Endothelial cell of umbilical vein (primary cell): Measurements from ENCODE around the gene CBL. TPM values are rescaled to one million over a fixed set of nuclear protein-coding genes. Genes with fewer than 3 reads are reported as not detected.

Source experiments
- BruUV-seq: library from RNA; stranded (reverse); fragments of 400-500 nt; replicated peaks from 2 replicates; lab custom pipeline; 2021; lab: Mats Ljungman, UMichigan
- CTCF ChIA-PET: fragments of 300-600, 350-600 bp; sonication (Branson Sonifier 250); formaldehyde crosslinking; loops from one replicate; lab custom pipeline; 2021; ENCODE audit warnings: antibody characterized with exemption, inconsistent platforms; lab: Charles Lee
- POLR2A ChIA-PET: fragments of 300-600, 350-600 bp; sonication (Branson Sonifier 250); formaldehyde crosslinking; loops from one replicate; lab custom pipeline; 2021; ENCODE audit warnings: antibody characterized with exemption, inconsistent platforms; lab: Charles Lee
- DNase-seq: peaks from one replicate; pipeline ENCODE4 v3.0.0-alpha.2; 2011; ENCODE audit warnings: low read depth, low spot score
- FAIRE-seq: peaks from 2 replicates; lab custom pipeline; 2011; peaks lifted over from hg19 to GRCh38; lab: Jason Lieb, UNC
- H2AFZ ChIP-seq: 2 replicates; pipeline ENCODE4 v1.6.0; 2012; ENCODE audit warnings: low read depth, low read length, control low read depth, inconsistent platforms
- H3K27ac ChIP-seq: 2 replicates; pipeline ENCODE4 v1.5.1; 2011; ENCODE audit warnings: low read depth, mild to moderate bottlenecking, control low read depth, low read length, moderate library complexity; ENCODE audit not compliant: insufficient read depth
- H3K27me3 ChIP-seq, 2 experiments: 2 replicates each; pipeline versions ENCODE4 v1.6.0 to v1.6.1; 2011; ENCODE audit warnings: low read length in 2 of 2, mixed read lengths in 1 of 2; ENCODE audit not compliant: control insufficient read depth in 2 of 2, insufficient read depth in 2 of 2
- H3K36me3 ChIP-seq, 2 experiments: 2 replicates in 1 of 2; 3 replicates in 1 of 2; pipeline ENCODE4 v1.5.1; 2011; ENCODE audit warnings: low read length in 2 of 2, mild to moderate bottlenecking in 1 of 2, moderate library complexity in 1 of 2; ENCODE audit not compliant: control insufficient read depth in 2 of 2, insufficient read depth in 2 of 2; ENCODE audit errors: extremely low read depth in 1 of 2
- H3K4me1 ChIP-seq: 3 replicates; pipeline ENCODE4 v1.5.1; 2011; ENCODE audit warnings: mild to moderate bottlenecking, low read length; ENCODE audit not compliant: control insufficient read depth, insufficient read depth; ENCODE audit errors: extremely low read depth
- H3K4me2 ChIP-seq: 2 replicates; pipeline ENCODE4 v1.6.1; 2011; ENCODE audit warnings: low read length, control low read depth, mixed read lengths; ENCODE audit not compliant: insufficient read depth
- H3K4me3 ChIP-seq, 3 experiments: fragments of 200-600 bp in 1 of 3; sonication (generic), shearing (Covaris generic) in 1 of 3; replicated peaks in 1 of 3; 2 replicates each; pipeline ENCODE4 v1.5.1; 2011 to 2016; ENCODE audit warnings: control low read depth in 3 of 3, low read length in 3 of 3, mild to moderate bottlenecking in 2 of 3, inconsistent platforms in 1 of 3, low read depth in 1 of 3, moderate library complexity in 1 of 3; ENCODE audit not compliant: insufficient read depth in 1 of 3
- H3K79me2 ChIP-seq: 2 replicates; pipeline ENCODE4 v1.6.0; 2012; ENCODE audit warnings: low read length, inconsistent platforms; ENCODE audit not compliant: control insufficient read depth, insufficient read depth
- H3K9ac ChIP-seq: replicated peaks from 2 replicates; pipeline ENCODE3; 2011; ENCODE audit warnings: low read length, control low read depth; ENCODE audit not compliant: insufficient read depth; ENCODE audit errors: extremely low read depth
- H3K9me1 ChIP-seq: replicated peaks from 3 replicates; pipeline ENCODE4 v1.6.0; 2011; ENCODE audit warnings: mild to moderate bottlenecking, low read length; ENCODE audit not compliant: control insufficient read depth, insufficient read depth; ENCODE audit errors: extremely low read depth
- H3K9me3 ChIP-seq: replicated peaks from 2 replicates; pipeline ENCODE4 v1.5.1; 2012; ENCODE audit warnings: low read length, inconsistent platforms; ENCODE audit not compliant: control insufficient read depth, insufficient read depth
- H4K20me1 ChIP-seq: replicated peaks from 2 replicates; pipeline ENCODE3; 2011; ENCODE audit warnings: mild to moderate bottlenecking, low read length; ENCODE audit not compliant: control insufficient read depth, insufficient read depth; ENCODE audit errors: extremely low read depth
- CTCF ChIP-seq, 2 donors: IDR thresholded peaks; 1 replicate in 1 of 2; 2 replicates in 1 of 2; pipeline ENCODE4 v1.5.1; 2011; ENCODE audit warnings: low read length in 2 of 2, mild to moderate bottlenecking in 2 of 2, moderate library complexity in 2 of 2, control low read depth in 1 of 2, inconsistent platforms in 1 of 2, low read depth in 1 of 2; ENCODE audit not compliant: insufficient read depth in 1 of 2; ENCODE audit errors: extremely low read depth in 1 of 2
- GATA2 ChIP-seq: IDR thresholded peaks from 2 replicates; pipeline ENCODE4 v1.7.0; 2011; ENCODE audit warnings: low read depth, mild to moderate bottlenecking, moderate library complexity, mixed read lengths, low read length; ENCODE audit not compliant: insufficient read length, insufficient read depth
- POLR2A ChIP-seq: IDR thresholded peaks from 2 replicates; pipeline ENCODE4 v1.6.1; 2012; ENCODE audit warnings: low read depth, mild to moderate bottlenecking, control low read depth, low read length
- POLR2AphosphoS5 ChIP-seq: IDR thresholded peaks from 2 replicates; pipeline ENCODE4 v1.6.1; 2012; ENCODE audit warnings: low read depth, mild to moderate bottlenecking, control low read depth, low read length, moderate library complexity; ENCODE audit not compliant: insufficient read depth
- dilution Hi-C: fragments of 300-500 bp; cut with MboI; formaldehyde crosslinking; loops from one replicate; pipeline ENCODE4 v1.15.0; 2019; ENCODE audit warnings: low sequenced_read_pairs; ENCODE audit not compliant: extremely low pct_ligation_motif_present
- intact Hi-C: fragments of 100-400 bp; cut with micrococcal nuclease; formaldehyde crosslinking; loops from one replicate; pipeline ENCODE4 v1.10.0; 2022
- polyA plus RNA-seq, 4 experiments: library from polyadenylated mRNA; depleted of rRNA in 3 of 4; stranded (reverse) in 3 of 4; unstranded in 1 of 4; fragments of >200 nt; gene quantifications; 2 replicates each; pipeline versions ENCODE4 v1.2.1 to v1.2.3, GENCODE V29; 2011 to 2012; ENCODE audit warnings: missing spikeins in 1 of 4
- total RNA-seq: library from RNA; stranded (reverse); gene quantifications from 2 replicates; pipeline ENCODE4 v1.2.3, GENCODE V29; 2021
- TF ChIP-seq, protein P1 (sequence below): IDR thresholded peaks from 2 replicates; pipeline ENCODE4 v1.6.1; 2011; ENCODE audit not compliant: insufficient read depth, insufficient read length

CBL gene
- total and polyA plus RNA-seq, 2 donors (not counting 3 experiments of a cell fraction or from before 2014, with no cell fraction given): 15.5 to 41.5 TPM

DNA sequence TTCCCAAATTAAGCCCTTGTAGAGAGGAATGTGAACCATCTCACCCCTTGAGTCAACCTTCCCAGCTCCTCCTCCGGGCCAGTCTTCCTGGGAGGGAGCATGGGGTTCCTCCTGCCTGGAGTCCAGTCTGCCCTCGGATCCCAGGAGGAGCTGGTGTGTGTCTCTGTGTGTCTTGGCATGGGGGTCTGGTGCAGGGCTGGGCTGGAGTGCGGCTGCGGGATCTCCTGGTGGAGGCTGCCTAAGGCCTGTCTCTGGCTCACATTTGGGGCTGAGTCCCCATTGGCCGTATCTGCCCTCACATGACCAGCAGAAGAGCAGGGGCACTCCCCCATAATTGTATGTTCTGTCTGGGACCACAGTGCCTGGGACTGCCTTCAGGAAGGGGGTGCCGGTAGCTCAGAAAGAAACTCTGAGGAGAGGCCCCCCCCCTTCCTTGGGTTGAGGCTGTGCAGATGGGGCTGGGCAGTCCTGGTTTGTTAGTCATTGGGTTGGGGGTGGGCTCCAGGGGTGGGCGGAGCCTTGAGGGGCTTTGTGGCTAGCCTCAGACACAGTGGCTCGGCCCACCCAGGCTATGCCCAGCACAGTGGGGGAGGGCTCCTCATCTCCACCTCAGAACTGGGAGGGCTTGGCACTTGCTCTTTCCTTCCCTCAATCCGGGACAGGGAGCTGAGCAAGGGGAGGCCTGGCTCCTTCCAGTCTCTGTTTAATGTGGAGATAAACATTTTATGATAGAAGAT is 131.6 kb downstream of the CBL start:
- DNase-seq (peak; percentile 77), FAIRE-seq (peak; percentile 35)
- H3K27ac ChIP-seq: no peak overlapping the region
- POLR2A ChIA-PET: interaction anchor here (0.6 to 2.3 kb wide), 11 partner anchors 15 to 717 kb away, joined by 3 to 18 read pairs (median 6); partner anchors contain the start of gene MCAM
- peaks cover 0 to 2% of the 10 kb centered on the region in 2 experiments for H3K36me3 ChIP-seq
- H3K4me2 ChIP-seq: peak overlapping the region; percentile 10
- no peak overlapping the region for H3K9ac ChIP-seq
- H3K27me3 ChIP-seq: no peaks in the 10 kb centered on the region
- no TSS peak for BruUV-seq
- CTCF ChIA-PET: interaction anchor here (0.7 to 6.3 kb wide), 43 partner anchors 11 to 340 kb away, joined by 3 to 301 read pairs (median 5); partner anchors contain the start of genes CBL, CENATAC, DPAGT1 and HINFP
- dilution Hi-C loops (no loop called here), intact Hi-C loops (loop anchor here (1.0 to 2.0 kb wide), 5 partner anchors 16 to 273 kb away; partner anchors contain the start of gene CBL)
- no peaks in the 10 kb centered on the region for H3K9me1 ChIP-seq
- no peaks in the 10 kb centered on the region for H4K20me1 ChIP-seq
- no peak overlapping the region for H2AFZ ChIP-seq
- H3K4me1 ChIP-seq: peaks cover 44% of the 10 kb centered on the region
- H3K79me2 ChIP-seq: peaks cover 23% of the 10 kb centered on the region
- no peaks in the 10 kb centered on the region for H3K9me3 ChIP-seq
- TF ChIP-seq GATA2 (no peak), POLR2AphosphoS5 (peak; percentile 37), POLR2A (peak; percentile 14)
- TF ChIP-seq, protein P1, sequence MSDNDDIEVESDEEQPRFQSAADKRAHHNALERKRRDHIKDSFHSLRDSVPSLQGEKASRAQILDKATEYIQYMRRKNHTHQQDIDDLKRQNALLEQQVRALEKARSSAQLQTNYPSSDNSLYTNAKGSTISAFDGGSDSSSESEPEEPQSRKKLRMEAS: no peak
- peak overlapping the region in 1 of 3 experiments; percentile 6 for H3K4me3 ChIP-seq

GRCh38 chr11:119338318-119338890 is 132.3 kb downstream of the CBL start:
- FAIRE-seq (peak; percentile 83), DNase-seq (peak; percentile 90)
- peaks cover 44% of the 10 kb centered on the region for H3K4me1 ChIP-seq
- POLR2A ChIA-PET: interaction anchor here (0.6 to 2.3 kb wide), 11 partner anchors 15 to 718 kb away, joined by 3 to 18 read pairs (median 6); partner anchors contain the start of gene MCAM
- no peaks in the 10 kb centered on the region for H3K9me1 ChIP-seq
- peaks cover 23% of the 10 kb centered on the region for H3K79me2 ChIP-seq
- H2AFZ ChIP-seq: no peak overlapping the region
- H3K27ac ChIP-seq: no peak overlapping the region
- peak overlapping the region; percentile 64 for H3K4me2 ChIP-seq
- TF ChIP-seq CTCF (IDR thresholded peaks at IDR 0.05; ENCODE audit: extremely low read depth in 1 of 2, insufficient read depth in 1 of 2, low read depth in 1 of 2, low read length in 2 of 2): peak; percentile 83 to 87
- no peak for TF ChIP-seq POLR2A
- TF ChIP-seq POLR2AphosphoS5: peak; percentile 31
- no TSS peak for BruUV-seq
- H3K36me3 ChIP-seq: peaks cover 0 to 2% of the 10 kb centered on the region in 2 experiments
- peak overlapping the region in 2 of 3 experiments; percentile 41 to 90 for H3K4me3 ChIP-seq
- dilution Hi-C loops: no loop called here
- H3K9ac ChIP-seq: peak overlapping the region; percentile 26
- no peaks in the 10 kb centered on the region for H4K20me1 ChIP-seq
- H3K27me3 ChIP-seq: no peaks in the 10 kb centered on the region
- CTCF ChIA-PET: interaction anchor here (0.7 to 6.3 kb wide), 46 partner anchors 10 to 341 kb away, joined by 3 to 301 read pairs (median 5); partner anchors contain the start of genes CBL, CENATAC, DPAGT1 and HINFP
- intact Hi-C loops: loop anchor here (1.0 to 2.0 kb wide), 5 partner anchors 17 to 274 kb away; partner anchors contain the start of gene CBL
- H3K9me3 ChIP-seq: no peaks in the 10 kb centered on the region
